Upper lobe of left lung (tissue), 4 donors: ENCODE data around the gene KCNN1.

Experiments used
- CTCF ChIP-seq, 6 experiments: fragments of 450-650 bp in 4 of 6; fragments of 200-600 bp in 2 of 6; sonication (generic) in 2 of 6; IDR thresholded peaks; one replicate each; pipeline ENCODE4 v1.5.1; 2016 to 2019; ENCODE audit warnings: antibody characterized with exemption in 6 of 6
- POLR2AphosphoS5 ChIP-seq, 2 donors: sonication (generic); formaldehyde crosslinking; IDR thresholded peaks; one replicate each; pipeline ENCODE4 v1.5.1; 2017; ENCODE audit warnings: antibody characterized with exemption in 2 of 2

- TF ChIP-seq CTCF (IDR thresholded peaks at IDR 0.05): no peak
- TF ChIP-seq POLR2AphosphoS5 (IDR thresholded peaks at IDR 0.05): no peak
Measured at GRCh38 chr19:17968362-17968761, 1.5 kb downstream of the KCNN1 start.
